Measurements from ENCODE around the gene PRR12.

The PRR12 gene

GRCh38 chr19:49643466-49643865 is 52.5 kb downstream of the PRR12 start:
- in situ Hi-C loops (cut with MboI; ENCODE audit: low sequenced_read_pairs) = no loop called here

- in situ Hi-C loops (cut with MboI; ENCODE audit: low sequenced_read_pairs) = no loop called here
Measured at GRCh38 chr19:49645592-49645991, 54.6 kb downstream of the PRR12 start.

- in situ Hi-C loops (cut with MboI; ENCODE audit: low sequenced_read_pairs) = no loop called here
Measured at GRCh38 chr19:49645995-49646394, 55.0 kb downstream of the PRR12 start.

GRCh38 chr19:49646586-49646985 is 55.6 kb downstream of the PRR12 start:
- in situ Hi-C loops (cut with MboI; ENCODE audit: low sequenced_read_pairs) = no loop called here

- in situ Hi-C loops (cut with MboI; ENCODE audit: low sequenced_read_pairs) = no loop called here
Measured at GRCh38 chr19:49651029-49651819, 60.2 kb downstream of the PRR12 start.

GRCh38 chr19:49651820-49652550 is 61.0 kb downstream of the PRR12 start:
- in situ Hi-C loops (cut with MboI; ENCODE audit: low sequenced_read_pairs) = no loop called here

- in situ Hi-C loops (cut with MboI; ENCODE audit: low sequenced_read_pairs) = no loop called here
Measured at GRCh38 chr19:49652551-49653465, 61.8 kb downstream of the PRR12 start.

- in situ Hi-C loops (cut with MboI; ENCODE audit: low sequenced_read_pairs) = no loop called here
Measured at GRCh38 chr19:49653466-49653806, 62.5 kb downstream of the PRR12 start.

- in situ Hi-C loops (cut with MboI; ENCODE audit: low sequenced_read_pairs) = no loop called here
Measured at GRCh38 chr19:49654581-49654980, 63.6 kb downstream of the PRR12 start.

GRCh38 chr19:49655570-49656455 is 64.8 kb downstream of the PRR12 start:
- in situ Hi-C loops (cut with MboI; ENCODE audit: low sequenced_read_pairs) = no loop called here

- in situ Hi-C loops (cut with MboI; ENCODE audit: low sequenced_read_pairs) = no loop called here
Measured at GRCh38 chr19:49656456-49657109, 65.6 kb downstream of the PRR12 start.

GRCh38 chr19:49657493-49658138 is 66.6 kb downstream of the PRR12 start:
- in situ Hi-C loops (cut with MboI; ENCODE audit: low sequenced_read_pairs) = no loop called here

- in situ Hi-C loops (cut with MboI; ENCODE audit: low sequenced_read_pairs) = no loop called here
Measured at GRCh38 chr19:49658139-49658517, 67.1 kb downstream of the PRR12 start.

- in situ Hi-C loops (cut with MboI; ENCODE audit: low sequenced_read_pairs) = no loop called here
Measured at GRCh38 chr19:49658566-49659442, 67.8 kb downstream of the PRR12 start.

- in situ Hi-C loops (cut with MboI; ENCODE audit: low sequenced_read_pairs) = no loop called here
Measured at GRCh38 chr19:49660338-49660961, 69.5 kb downstream of the PRR12 start.

- in situ Hi-C loops (cut with MboI; ENCODE audit: low sequenced_read_pairs) = no loop called here
Measured at GRCh38 chr19:49662011-49662410, 71.0 kb downstream of the PRR12 start.

GRCh38 chr19:49663224-49663623 is 72.2 kb downstream of the PRR12 start:
- in situ Hi-C loops (cut with MboI; ENCODE audit: low sequenced_read_pairs) = no loop called here

Measured in HL-60/S4 (cell line).